GM19239 (cell line): ENCODE results near the gene CHD1.
"Not testable (repeated sequence)": the region's sequence is repeated elsewhere in the genome, so short reads cannot be mapped to it uniquely, and the experiment has no call there.

ENCODE experiments used
- DNase-seq: peaks from one replicate; pipeline ENCODE4 v3.0.0; 2011; ENCODE audit warnings: low spot score; ENCODE audit not compliant: insufficient read length
- FAIRE-seq: peaks from 2 replicates; lab custom pipeline; 2011; peaks lifted over from hg19 to GRCh38; lab: Jason Lieb, UNC

CHD1 gene

GRCh38 chr5:98928873-98929709 is at the start of gene CHD1:
CHD1 (minus strand) TSS chr5:98929007; CDS start chr5:98926386, 2,621 bp downstream.
- DNase-seq (peak; percentile 66), FAIRE-seq (peak; percentile 77)

GRCh38 chr5:98978528-98978927 is 49.7 kb upstream of the CHD1 start:
- DNase-seq, result no peak
- FAIRE-seq, result no peak

- DNase-seq (no peak), FAIRE-seq (peak; percentile 42)
Measured at GRCh38 chr5:98977723-98978122, 48.9 kb upstream of the CHD1 start.

GRCh38 chr5:98975682-98976407 is 47.0 kb upstream of the CHD1 start:
- FAIRE-seq (peak; percentile 91), DNase-seq (no peak)

GRCh38 chr5:98975223-98975622 is 46.4 kb upstream of the CHD1 start:
- FAIRE-seq, result peak; percentile 51
- DNase-seq, result no peak

- DNase-seq, result no peak
- FAIRE-seq, result peak; percentile 64
Measured at GRCh38 chr5:98969400-98969799, 40.6 kb upstream of the CHD1 start.

GRCh38 chr5:98968056-98968564 is 39.3 kb upstream of the CHD1 start:
- no peak for DNase-seq
- FAIRE-seq, result no peak

GRCh38 chr5:98965226-98965625 is 36.4 kb upstream of the CHD1 start:
- no peak for DNase-seq
- FAIRE-seq, result no peak

GRCh38 chr5:98964621-98965020 is 35.8 kb upstream of the CHD1 start:
- DNase-seq (no peak), FAIRE-seq (no peak)

GRCh38 chr5:98963019-98963418 is 34.2 kb upstream of the CHD1 start:
- FAIRE-seq, result no peak
- no peak for DNase-seq

GRCh38 chr5:98962587-98962986 is 33.8 kb upstream of the CHD1 start:
- DNase-seq (no peak), FAIRE-seq (no peak)

GRCh38 chr5:98961665-98962344 is 33.0 kb upstream of the CHD1 start:
- DNase-seq (no peak), FAIRE-seq (no peak)

GRCh38 chr5:98957307-98957706 is 28.5 kb upstream of the CHD1 start:
- DNase-seq, result no peak
- FAIRE-seq, result no peak

- FAIRE-seq, DNase-seq: not testable (repeated sequence)
Measured at GRCh38 chr5:98955888-98956287, 27.1 kb upstream of the CHD1 start.

- FAIRE-seq, DNase-seq: not testable (repeated sequence)
Measured at GRCh38 chr5:98955471-98955870, 26.7 kb upstream of the CHD1 start.

GRCh38 chr5:98954392-98955028 is 25.7 kb upstream of the CHD1 start:
- no peak for FAIRE-seq

GRCh38 chr5:98942847-98943246 is 14.0 kb upstream of the CHD1 start:
- DNase-seq (no peak), FAIRE-seq (no peak)

More at GRCh38 chr5:98954392-98955028, 25.7 kb upstream of the CHD1 start:
- no peak for DNase-seq

- FAIRE-seq, result peak; percentile 73
- DNase-seq, result no peak
Measured at GRCh38 chr5:98941131-98941883, 12.5 kb upstream of the CHD1 start.

- DNase-seq (no peak), FAIRE-seq (no peak)
Measured at GRCh38 chr5:98940581-98940980, 11.8 kb upstream of the CHD1 start.
